KMS-11 (cell line): Measurements from ENCODE around the gene EXOC3L2.

Source experiments
- H2AFZ ChIP-seq: fragments of 200-600 bp; sonication (generic); 2 replicates; pipeline ENCODE4 v1.6.1; 2016; ENCODE audit warnings: antibody characterized with exemption, mixed run types, low read depth
- H3K27ac ChIP-seq: fragments of 200-600 bp; sonication (generic); 2 replicates; pipeline ENCODE4 v1.6.1; 2016; ENCODE audit warnings: mild to moderate bottlenecking, mixed run types
- H3K27me3 ChIP-seq: fragments of 200-600 bp; sonication (generic); 2 replicates; pipeline ENCODE4 v1.6.1; 2017; ENCODE audit warnings: mild to moderate bottlenecking, low read depth, mixed run types, moderate library complexity; ENCODE audit not compliant: insufficient read depth
- H3K36me3 ChIP-seq: fragments of 200-600 bp; sonication (generic); 2 replicates; pipeline ENCODE4 v1.6.1; 2017; ENCODE audit warnings: mild to moderate bottlenecking, mixed run types; ENCODE audit not compliant: insufficient read depth
- H3K4me1 ChIP-seq: fragments of 200-600 bp; sonication (generic); 2 replicates; pipeline ENCODE4 v1.6.1; 2016; ENCODE audit warnings: mild to moderate bottlenecking, low read depth, mixed run types; ENCODE audit not compliant: poor library complexity, severe bottlenecking
- H3K4me2 ChIP-seq: fragments of 200-600 bp; sonication (generic); 2 replicates; pipeline ENCODE4 v1.7.0; 2016; ENCODE audit warnings: mild to moderate bottlenecking, mixed run types
- H3K4me3 ChIP-seq: fragments of 200-600 bp; sonication (generic); IDR thresholded peaks from 2 replicates; pipeline ENCODE4 v1.6.1; 2017; ENCODE audit warnings: low read depth, low read length, mixed read lengths; ENCODE audit not compliant: insufficient read depth
- H3K79me2 ChIP-seq: fragments of 200-600 bp; sonication (generic); 2 replicates; pipeline ENCODE4 v1.6.1; 2016; ENCODE audit warnings: low read depth, mixed run types; ENCODE audit not compliant: insufficient read depth
- H3K9ac ChIP-seq: fragments of 200-600 bp; sonication (generic); 2 replicates; pipeline ENCODE4 v1.6.1; 2016; ENCODE audit warnings: mild to moderate bottlenecking, mixed run types
- H4K20me1 ChIP-seq: fragments of 200-600 bp; sonication (generic); 2 replicates; pipeline ENCODE4 v1.6.1; 2016; ENCODE audit warnings: mild to moderate bottlenecking, mixed run types; ENCODE audit not compliant: insufficient read depth
- CTCF ChIP-seq: fragments of 200-600 bp; sonication (generic); conservative IDR thresholded peaks from 2 replicates; pipeline ENCODE4 v1.6.1; 2017; ENCODE audit warnings: low read depth, mild to moderate bottlenecking, antibody characterized with exemption, low read length, moderate library complexity, mixed read lengths

The EXOC3L2 gene

GRCh38 chr19:45184115-45184514 lies 61.1 kb downstream of the EXOC3L2 start:
- no peaks in the 10 kb centered on the region for H4K20me1 ChIP-seq
- H3K4me1 ChIP-seq, result peaks cover 16% of the 10 kb centered on the region
- no peak for TF ChIP-seq CTCF
- H3K9ac ChIP-seq, result no peak overlapping the region
- H3K4me2 ChIP-seq, result no peak overlapping the region
- H3K27ac ChIP-seq, result no peak overlapping the region
- no peak overlapping the region for H3K4me3 ChIP-seq
- H3K27me3 ChIP-seq, result no peaks in the 10 kb centered on the region
- H3K79me2 ChIP-seq, result peaks cover 27% of the 10 kb centered on the region; the same call in 1 of the 2 replicates
- H3K36me3 ChIP-seq, result no peaks in the 10 kb centered on the region
- H2AFZ ChIP-seq, result no peak overlapping the region

- Histone ChIP-seq H3K9ac (no peak overlapping the region), H3K27ac (no peak overlapping the region), H3K4me3 (no peak overlapping the region), H3K4me1 (peaks cover 16% of the 10 kb centered on the region), H3K27me3 (no peaks in the 10 kb centered on the region), H3K36me3 (no peaks in the 10 kb centered on the region), H4K20me1 (no peaks in the 10 kb centered on the region), H2AFZ (no peak overlapping the region), H3K4me2 (no peak overlapping the region), H3K79me2 (peaks cover 27% of the 10 kb centered on the region; the same call in 1 of the 2 replicates)
- TF ChIP-seq CTCF, result no peak
Measured at GRCh38 chr19:45182758-45183157, 62.4 kb downstream of the EXOC3L2 start.

- Histone ChIP-seq H3K9ac (no peak overlapping the region), H3K4me2 (peak overlapping the region; percentile 75; the same call in 1 of the 2 replicates), H3K4me3 (no peak overlapping the region), H3K36me3 (no peaks in the 10 kb centered on the region), H3K27me3 (no peaks in the 10 kb centered on the region), H2AFZ (no peak overlapping the region), H4K20me1 (no peaks in the 10 kb centered on the region), H3K4me1 (peaks cover 24% of the 10 kb centered on the region), H3K27ac (no peak overlapping the region), H3K79me2 (peaks cover 43% of the 10 kb centered on the region; the same call in 1 of the 2 replicates)
- no peak for TF ChIP-seq CTCF
Measured at GRCh38 chr19:45180936-45181335, 64.3 kb downstream of the EXOC3L2 start.

GRCh38 chr19:45179892-45180370 lies 65.3 kb downstream of the EXOC3L2 start:
- Histone ChIP-seq H3K79me2 (peaks cover 43% of the 10 kb centered on the region; the same call in 1 of the 2 replicates), H3K27ac (peak overlapping the region; percentile 69), H4K20me1 (no peaks in the 10 kb centered on the region), H2AFZ (peak overlapping the region; percentile 66; the same call in 1 of the 2 replicates), H3K36me3 (no peaks in the 10 kb centered on the region), H3K4me2 (peak overlapping the region; percentile 75), H3K4me1 (peaks cover 24% of the 10 kb centered on the region), H3K27me3 (no peaks in the 10 kb centered on the region), H3K4me3 (no peak overlapping the region), H3K9ac (peak overlapping the region; percentile 63; the same call in 1 of the 2 replicates)
- TF ChIP-seq CTCF, result no peak
